ENCODE results near the gene SRGAP3.
A peak's percentile ranks its signal among the peaks of the same experiment; 100 is the strongest.

Gene SRGAP3

GRCh38 chr3:8981296-8981695 is 268.1 kb downstream of the SRGAP3 start:
- no peak for FAIRE-seq

GRCh38 chr3:8980756-8981257 is 268.6 kb downstream of the SRGAP3 start:
- FAIRE-seq, result no peak

- no peak for FAIRE-seq
Observed at GRCh38 chr3:8979262-8979661, 270.2 kb downstream of the SRGAP3 start.

GRCh38 chr3:8978551-8978950 is 270.9 kb downstream of the SRGAP3 start:
- no peak for FAIRE-seq

- FAIRE-seq, result no peak
Observed at GRCh38 chr3:8976540-8977182, 272.8 kb downstream of the SRGAP3 start.

- FAIRE-seq, result no peak
Observed at GRCh38 chr3:8975081-8976020, 274.1 kb downstream of the SRGAP3 start.

- FAIRE-seq, result no peak
Observed at GRCh38 chr3:8974458-8974857, 275.0 kb downstream of the SRGAP3 start.

GRCh38 chr3:8972639-8973038 is 276.8 kb downstream of the SRGAP3 start:
- no peak for FAIRE-seq

GRCh38 chr3:8970971-8971589 is 278.4 kb downstream of the SRGAP3 start:
- FAIRE-seq, result peak; percentile 94

- FAIRE-seq, result no peak
Observed at GRCh38 chr3:8969241-8969640, 280.2 kb downstream of the SRGAP3 start.

- FAIRE-seq, result no peak
Observed at GRCh38 chr3:8968375-8968882, 281.0 kb downstream of the SRGAP3 start.

- no peak for FAIRE-seq
Observed at GRCh38 chr3:8967553-8967952, 281.9 kb downstream of the SRGAP3 start.

GRCh38 chr3:8966820-8967348 is 282.6 kb downstream of the SRGAP3 start:
- FAIRE-seq, result no peak

- FAIRE-seq, result no peak
Observed at GRCh38 chr3:8966150-8966819, 283.2 kb downstream of the SRGAP3 start.

GRCh38 chr3:8964436-8965370 is 284.7 kb downstream of the SRGAP3 start:
- peak; percentile 93 for FAIRE-seq

GRCh38 chr3:8963137-8963853 is 286.2 kb downstream of the SRGAP3 start, which contains the start of gene RAD18:
Gene RAD18, minus strand, starts transcription at chr3:8963472. Its CDS starts 87 bp downstream, at chr3:8963385.
- peak; percentile 88 for FAIRE-seq

GRCh38 chr3:8962226-8962861 is 287.1 kb downstream of the SRGAP3 start:
- FAIRE-seq, result peak; percentile 40

GRCh38 chr3:8959668-8960067 is 289.8 kb downstream of the SRGAP3 start:
- FAIRE-seq, result peak; percentile 85

GRCh38 chr3:8954938-8955763 is 294.3 kb downstream of the SRGAP3 start:
- no peak for FAIRE-seq

Data from A204.1 (cell line).